Kidney epithelial cell (primary cell): ENCODE data around the gene NLN. TPM values are rescaled to one million over a fixed set of nuclear protein-coding genes. Genes with fewer than 3 reads are reported as not detected.

Source experiments
- DNase-seq: peaks from one replicate; pipeline ENCODE4 v3.0.0-alpha.2; 2010; ENCODE audit warnings: low read depth
- H3K27me3 ChIP-seq: 2 replicates; pipeline ENCODE4 v1.6.0; 2011; ENCODE audit warnings: low read length; ENCODE audit not compliant: control insufficient read depth, insufficient read depth
- H3K36me3 ChIP-seq: 2 replicates; pipeline ENCODE4 v1.5.1; 2011; ENCODE audit warnings: low read length; ENCODE audit not compliant: control insufficient read depth, insufficient read depth
- H3K4me3 ChIP-seq: 2 replicates; pipeline ENCODE4 v1.5.1; 2011; ENCODE audit warnings: low read depth, mild to moderate bottlenecking, control low read depth, low read length
- total RNA-seq: library from RNA; depleted of rRNA; stranded (reverse); fragments of >200 nt; gene quantifications from 2 replicates; pipeline ENCODE4 v1.2.3, GENCODE V29; 2015
- TF ChIP-seq, protein P1 (sequence below): IDR thresholded peaks from 2 replicates; pipeline ENCODE4 v1.5.1; 2011; ENCODE audit warnings: mild to moderate bottlenecking, moderate library complexity, low read length, control low read depth, inconsistent platforms; ENCODE audit not compliant: insufficient read depth, poor library complexity, severe bottlenecking

The NLN gene
- total RNA-seq, 1 donor from 2014 or later = 31.0 TPM

DNA sequence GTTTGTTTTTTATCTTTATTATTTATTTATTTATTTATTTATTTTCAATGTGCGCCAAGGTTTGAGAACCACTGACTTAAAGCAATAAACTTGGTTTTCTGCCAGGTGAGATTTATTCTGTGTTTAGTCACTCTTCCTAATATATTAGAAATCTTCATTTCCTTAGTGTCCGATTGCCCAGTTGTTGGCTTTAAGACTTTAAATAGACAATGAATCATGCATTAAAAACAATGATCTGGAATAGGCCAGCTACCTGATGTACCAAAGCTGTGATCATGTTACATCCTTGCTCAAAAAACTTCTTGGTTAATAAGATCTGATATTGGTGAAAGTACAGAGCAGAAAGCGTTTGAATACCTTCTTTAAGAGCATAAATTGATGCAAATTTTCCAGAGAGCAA is 152.2 kb downstream of the NLN start:
- TF ChIP-seq, protein P1, sequence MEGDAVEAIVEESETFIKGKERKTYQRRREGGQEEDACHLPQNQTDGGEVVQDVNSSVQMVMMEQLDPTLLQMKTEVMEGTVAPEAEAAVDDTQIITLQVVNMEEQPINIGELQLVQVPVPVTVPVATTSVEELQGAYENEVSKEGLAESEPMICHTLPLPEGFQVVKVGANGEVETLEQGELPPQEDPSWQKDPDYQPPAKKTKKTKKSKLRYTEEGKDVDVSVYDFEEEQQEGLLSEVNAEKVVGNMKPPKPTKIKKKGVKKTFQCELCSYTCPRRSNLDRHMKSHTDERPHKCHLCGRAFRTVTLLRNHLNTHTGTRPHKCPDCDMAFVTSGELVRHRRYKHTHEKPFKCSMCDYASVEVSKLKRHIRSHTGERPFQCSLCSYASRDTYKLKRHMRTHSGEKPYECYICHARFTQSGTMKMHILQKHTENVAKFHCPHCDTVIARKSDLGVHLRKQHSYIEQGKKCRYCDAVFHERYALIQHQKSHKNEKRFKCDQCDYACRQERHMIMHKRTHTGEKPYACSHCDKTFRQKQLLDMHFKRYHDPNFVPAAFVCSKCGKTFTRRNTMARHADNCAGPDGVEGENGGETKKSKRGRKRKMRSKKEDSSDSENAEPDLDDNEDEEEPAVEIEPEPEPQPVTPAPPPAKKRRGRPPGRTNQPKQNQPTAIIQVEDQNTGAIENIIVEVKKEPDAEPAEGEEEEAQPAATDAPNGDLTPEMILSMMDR = no peak
- H3K36me3 ChIP-seq = no peaks in the 10 kb centered on the region
- DNase-seq = no peak
- H3K27me3 ChIP-seq = no peaks in the 10 kb centered on the region
- no peak overlapping the region for H3K4me3 ChIP-seq

DNA sequence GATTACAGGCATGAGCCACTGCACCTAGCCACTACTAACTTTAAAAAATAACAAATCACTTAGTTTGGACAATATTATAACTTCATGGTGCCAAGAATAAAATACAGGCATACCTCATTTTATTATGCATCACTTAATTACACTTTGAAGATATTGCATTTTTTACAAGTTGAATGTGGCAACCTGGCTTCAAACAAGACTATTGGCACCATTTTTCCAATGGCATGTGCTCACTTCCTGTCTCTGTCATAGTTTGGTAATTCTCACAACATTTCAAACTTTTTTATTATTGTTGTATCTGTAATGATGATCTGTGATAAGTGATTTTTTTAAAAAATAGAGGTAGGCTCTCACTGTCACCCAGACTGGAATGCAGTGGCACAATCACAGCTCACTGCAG is 154.5 kb downstream of the NLN start:
- Histone ChIP-seq H3K36me3 (no peaks in the 10 kb centered on the region), H3K27me3 (no peaks in the 10 kb centered on the region), H3K4me3 (no peak overlapping the region)
- no peak for DNase-seq
- TF ChIP-seq, protein P1 = no peak

DNA sequence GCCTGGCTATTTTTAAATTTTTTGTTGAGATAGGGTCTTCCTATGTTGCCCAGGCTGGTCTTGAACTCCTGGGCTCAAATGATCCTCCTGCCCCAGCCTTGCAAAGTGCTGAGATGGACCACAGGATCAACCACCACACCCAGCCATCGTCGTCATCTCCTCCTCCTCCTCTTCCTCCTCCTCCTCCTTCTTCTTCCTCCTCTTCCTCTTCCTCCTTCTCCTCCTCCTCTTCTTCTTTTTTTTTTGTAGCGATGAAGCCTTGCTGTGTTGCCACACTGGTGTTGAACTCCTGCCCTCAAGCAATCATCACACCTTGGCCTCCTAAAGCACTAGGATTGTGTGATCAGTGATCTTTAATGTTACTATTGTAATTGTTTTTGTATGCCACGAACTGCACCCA is 155.0 kb downstream of the NLN start:
- TF ChIP-seq, protein P1 = no peak
- Histone ChIP-seq H3K36me3 (no peaks in the 10 kb centered on the region), H3K27me3 (no peaks in the 10 kb centered on the region), H3K4me3 (no peak overlapping the region)
- DNase-seq = no peak

Other genes starting within 250 kb of the NLN start
- gene ADAMTS6, start 240.3 kb upstream of the NLN start, total RNA-seq = 15.3 and 16.2 TPM in 2 replicates
- gene CENPK, start 159.0 kb upstream of the NLN start, total RNA-seq = 10.4 and 18.4 TPM in 2 replicates
- 19.6 and 22.9 TPM in 2 replicates for gene PPWD1, start 158.9 kb upstream of the NLN start, total RNA-seq
- 9.9 and 10.8 TPM in 2 replicates for gene TRIM23, start 97.9 kb upstream of the NLN start, total RNA-seq
- gene SHLD3, start 97.2 kb upstream of the NLN start, total RNA-seq = 1.6 and 3.1 TPM in 2 replicates
- 18.8 and 19.0 TPM in 2 replicates for gene TRAPPC13, start 97.2 kb upstream of the NLN start, total RNA-seq
- 10.5 and 12.4 TPM in 2 replicates for gene SGTB, start 96 bp upstream of the NLN start, total RNA-seq
- 58.1 and 66.6 TPM in 2 replicates for gene ERBIN, start 204.4 kb downstream of the NLN start, total RNA-seq